GM13977 (cell line): ENCODE results near the gene SEPTIN6.
"Not testable (repeated sequence)": the region's sequence is repeated elsewhere in the genome, so short reads cannot be mapped to it uniquely, and the experiment has no call there.

Experiments used
- DNase-seq: peaks from one replicate; pipeline ENCODE4 v3.0.0; 2012; ENCODE audit warnings: low spot score
- CTCF ChIP-seq: IDR thresholded peaks from 2 replicates; pipeline ENCODE4 v1.5.1; 2012; ENCODE audit warnings: mild to moderate bottlenecking, control low read depth; ENCODE audit not compliant: insufficient read depth; ENCODE audit errors: extremely low read depth, missing control alignments
- in situ Hi-C: fragments of 300-500 bp; cut with MboI; formaldehyde crosslinking; loops from one replicate; pipeline ENCODE4 v1.12.0; 2022; ENCODE audit warnings: low sequenced_read_pairs, low pct_unique_long_range_greater_than_20kb, mixed read lengths, inconsistent platforms; ENCODE audit not compliant: unreplicated experiment

SEPTIN6 gene

GRCh38 chrX:119690921-119691716 is 1.8 kb downstream of the SEPTIN6 start:
- in situ Hi-C loops: no loop called here
- DNase-seq: no peak
- no peak for TF ChIP-seq CTCF

- in situ Hi-C loops: no loop called here
- no peak for TF ChIP-seq CTCF
- no peak for DNase-seq
Measured at GRCh38 chrX:119688911-119689321, 4.1 kb downstream of the SEPTIN6 start.

GRCh38 chrX:119687661-119688413 is 5.1 kb downstream of the SEPTIN6 start:
- in situ Hi-C loops: no loop called here
- DNase-seq: no peak
- no peak for TF ChIP-seq CTCF

- TF ChIP-seq CTCF: no peak
- in situ Hi-C loops: no loop called here
- no peak for DNase-seq
Measured at GRCh38 chrX:119686087-119686691, 6.8 kb downstream of the SEPTIN6 start.

GRCh38 chrX:119685225-119686066 is 7.5 kb downstream of the SEPTIN6 start:
- DNase-seq: no peak
- in situ Hi-C loops: no loop called here
- no peak for TF ChIP-seq CTCF

- in situ Hi-C loops: no loop called here
- no peak for DNase-seq
- TF ChIP-seq CTCF: peak; percentile 6
Measured at GRCh38 chrX:119684916-119685224, 8.1 kb downstream of the SEPTIN6 start.

- DNase-seq, in situ Hi-C loops: not testable (repeated sequence)
Measured at GRCh38 chrX:119684312-119684711, 8.7 kb downstream of the SEPTIN6 start.
